Epithelial cell of prostate (primary cell): ENCODE results near the gene ARMC9.
"Not testable (repeated sequence)": the region's sequence is repeated elsewhere in the genome, so short reads cannot be mapped to it uniquely, and the experiment has no call there.

ENCODE experiments used
- DNase-seq: peaks from one replicate; pipeline ENCODE4 v3.0.0-alpha.2; 2011; ENCODE audit warnings: low read depth, low spot score
- H3K27ac ChIP-seq: fragments of 450-650 bp; 2 replicates; pipeline ENCODE4 v1.5.1; 2017; ENCODE audit warnings: mild to moderate bottlenecking

Gene ARMC9

DNA sequence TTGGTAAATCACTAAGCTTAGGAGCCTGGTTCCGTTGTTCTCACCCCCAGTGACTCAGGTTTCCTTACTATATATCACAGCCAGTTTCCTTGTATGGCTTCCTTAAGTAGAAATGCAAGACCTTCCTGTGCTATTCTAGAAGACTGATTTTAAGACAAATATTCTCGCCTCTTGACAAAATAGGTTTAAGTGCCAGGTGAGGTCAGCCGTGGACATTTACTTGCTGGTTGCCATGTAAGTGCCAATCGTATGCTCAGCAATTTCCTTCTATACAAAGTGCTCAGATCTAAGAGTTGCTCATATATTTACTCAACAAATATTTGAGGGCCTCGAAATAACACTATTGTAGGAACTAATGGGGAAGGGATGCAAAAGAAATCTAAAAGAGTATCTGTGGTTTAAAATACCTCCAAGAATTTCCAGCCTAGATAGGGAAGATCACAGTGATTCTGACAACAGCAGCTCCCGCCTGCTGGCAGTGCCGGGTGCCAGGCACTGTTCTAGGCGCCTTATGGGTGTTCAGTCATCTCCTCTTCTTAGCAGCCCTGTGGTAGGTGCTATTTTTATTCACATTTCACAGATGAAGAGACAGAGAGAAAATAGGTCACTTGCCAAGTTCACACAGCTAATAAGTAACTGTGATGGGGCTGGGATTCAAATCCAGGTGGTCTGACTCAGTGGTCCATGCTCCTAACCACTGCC, 101.7 kb downstream of the ARMC9 start:
- peak; percentile 27 for DNase-seq
- peak overlapping the region; percentile 5 for H3K27ac ChIP-seq

DNA sequence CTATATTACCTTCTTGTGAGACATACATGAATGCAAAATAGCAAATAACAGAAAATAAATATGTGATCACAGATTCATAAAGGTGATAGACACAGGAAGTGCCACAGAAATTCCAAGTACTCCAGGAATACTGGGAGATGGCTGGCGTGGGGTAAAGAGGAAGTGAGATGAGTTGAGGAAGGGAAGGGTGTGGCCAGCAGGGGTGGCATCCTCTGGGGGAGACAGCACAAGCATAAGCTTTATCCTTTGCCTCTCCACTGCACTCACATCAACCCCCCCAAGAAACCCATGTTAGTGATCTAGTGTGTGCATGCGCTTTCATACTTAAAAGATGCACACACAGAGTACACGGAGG, 102.3 kb downstream of the ARMC9 start:
- no peak for DNase-seq
- H3K27ac ChIP-seq: peak overlapping the region; percentile 5

DNA sequence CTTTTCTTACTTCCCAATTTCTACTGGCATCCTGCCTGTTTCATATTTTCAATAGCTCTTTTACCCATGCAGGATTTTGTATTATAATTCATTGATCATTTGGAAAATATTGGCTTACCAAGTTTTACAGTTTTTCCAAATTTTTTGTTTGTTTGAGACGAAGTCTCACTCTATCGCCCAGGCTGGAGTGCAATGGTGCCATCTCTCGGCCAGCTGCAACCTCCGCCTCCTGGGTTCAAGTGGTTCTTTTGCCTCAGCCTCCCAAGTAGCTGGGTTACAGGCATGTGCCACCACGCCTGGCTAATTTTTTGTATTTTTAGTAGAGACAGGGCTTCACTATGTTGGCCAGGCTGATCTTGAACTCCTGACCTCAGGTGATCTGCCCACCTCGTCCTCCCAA, 105.8 kb downstream of the ARMC9 start:
- DNase-seq, H3K27ac ChIP-seq: not testable (repeated sequence)

- no peak for DNase-seq
- H3K27ac ChIP-seq: no peak overlapping the region
Measured at GRCh38 chr2:231305221-231305620, 106.8 kb downstream of the ARMC9 start.

- peak; percentile 33 for DNase-seq
- no peak overlapping the region for H3K27ac ChIP-seq
Measured at GRCh38 chr2:231306791-231307393, 108.5 kb downstream of the ARMC9 start.

- no peak overlapping the region for H3K27ac ChIP-seq
- no peak for DNase-seq
Measured at GRCh38 chr2:231308219-231308618, 109.8 kb downstream of the ARMC9 start.

GRCh38 chr2:231308631-231309428, 110.4 kb downstream of the ARMC9 start:
- H3K27ac ChIP-seq: no peak overlapping the region
- DNase-seq: no peak

DNA sequence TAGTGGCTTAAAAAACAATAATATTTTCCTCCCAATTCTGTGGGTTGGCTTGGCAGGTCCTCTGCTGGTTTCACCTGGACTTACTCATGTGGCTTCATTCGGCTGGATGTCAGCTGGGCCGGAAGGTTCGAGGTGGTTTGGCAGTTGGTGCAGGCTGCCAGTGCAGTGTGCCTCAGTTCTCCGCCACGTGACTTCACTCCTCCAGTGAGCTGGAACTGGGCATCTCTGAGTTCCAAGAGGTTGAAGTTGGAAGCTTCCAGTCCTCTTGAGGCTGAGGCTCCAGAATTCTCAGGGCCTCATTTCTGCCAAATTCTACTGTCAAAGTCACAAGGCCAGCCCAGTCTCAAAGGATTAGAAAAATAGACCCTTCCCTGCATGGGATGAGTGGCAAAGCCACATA, 113.6 kb downstream of the ARMC9 start:
- no peak overlapping the region for H3K27ac ChIP-seq
- no peak for DNase-seq

DNA sequence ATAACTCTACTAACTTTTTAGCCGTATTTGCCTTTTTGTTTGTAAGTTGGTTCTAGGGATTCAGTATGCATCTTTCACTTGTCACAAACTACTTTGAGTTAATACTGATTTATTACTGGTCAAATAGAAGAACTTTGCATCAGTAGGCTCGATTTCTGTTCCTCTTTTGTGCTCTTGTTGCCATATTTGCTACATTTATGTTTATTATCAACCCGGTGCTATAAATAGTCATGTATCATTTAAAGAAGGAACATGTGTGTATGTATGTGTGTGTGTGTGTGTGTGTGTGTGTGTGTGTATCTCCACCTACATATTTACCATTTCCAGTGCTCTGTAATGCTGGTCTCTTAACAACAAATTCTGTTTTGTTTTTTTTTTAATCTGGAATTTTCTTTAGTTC, 117.5 kb downstream of the ARMC9 start:
- no peak for DNase-seq

GRCh38 chr2:231317579-231317978, 119.1 kb downstream of the ARMC9 start:
- H3K27ac ChIP-seq: no peak overlapping the region
- DNase-seq: no peak

More for the DNA sequence above, 117.5 kb downstream of the ARMC9 start:
- no peak overlapping the region for H3K27ac ChIP-seq

DNA sequence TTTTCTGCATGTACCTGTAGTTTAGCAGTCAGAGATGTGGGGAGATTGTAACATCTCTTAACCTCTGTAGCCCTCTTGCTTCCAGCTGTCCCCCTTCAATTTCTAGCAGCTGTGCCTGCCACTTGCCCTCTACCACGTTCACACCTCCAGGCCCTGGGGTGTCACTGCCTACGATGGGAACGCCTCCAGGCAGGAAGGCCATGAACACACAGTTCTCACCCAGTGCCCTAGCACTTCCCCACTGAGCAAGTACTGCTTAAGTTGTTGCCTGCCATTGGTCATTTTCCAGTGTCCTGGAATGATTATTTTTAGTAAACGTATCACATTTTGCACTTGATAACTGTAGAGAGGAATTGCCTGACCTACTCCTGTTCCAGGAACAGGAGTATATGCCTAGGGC, 120.0 kb downstream of the ARMC9 start:
- no peak overlapping the region for H3K27ac ChIP-seq
- DNase-seq: no peak

GRCh38 chr2:231318954-231319353, 120.5 kb downstream of the ARMC9 start:
- H3K27ac ChIP-seq: no peak overlapping the region
- no peak for DNase-seq

- no peak for DNase-seq
- no peak overlapping the region for H3K27ac ChIP-seq
Measured at GRCh38 chr2:231319867-231320266, 121.4 kb downstream of the ARMC9 start.

DNA sequence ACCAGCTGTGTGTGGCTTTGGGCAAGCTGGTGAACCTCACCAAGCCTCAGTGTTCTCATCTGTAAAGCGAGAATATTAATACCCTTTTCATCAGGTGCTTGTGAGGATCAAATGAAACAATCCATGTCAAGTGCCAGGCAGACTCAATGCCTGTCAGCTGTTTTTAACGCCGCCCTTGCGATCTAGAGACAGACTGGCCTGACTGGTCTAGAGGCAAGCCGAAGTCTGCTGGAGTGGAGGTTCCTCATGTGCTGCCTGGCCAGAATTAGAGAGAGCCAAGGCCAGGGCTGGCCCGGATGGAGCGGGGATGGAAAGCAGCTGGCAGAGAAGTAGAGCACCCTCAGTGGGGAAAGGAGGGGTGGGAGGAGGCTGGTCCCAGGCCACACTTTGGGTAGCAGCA, 122.6 kb downstream of the ARMC9 start:
- no peak overlapping the region for H3K27ac ChIP-seq
- DNase-seq: no peak

- no peak for DNase-seq
- no peak overlapping the region for H3K27ac ChIP-seq
Measured at GRCh38 chr2:231321556-231322334, 123.3 kb downstream of the ARMC9 start.

DNA sequence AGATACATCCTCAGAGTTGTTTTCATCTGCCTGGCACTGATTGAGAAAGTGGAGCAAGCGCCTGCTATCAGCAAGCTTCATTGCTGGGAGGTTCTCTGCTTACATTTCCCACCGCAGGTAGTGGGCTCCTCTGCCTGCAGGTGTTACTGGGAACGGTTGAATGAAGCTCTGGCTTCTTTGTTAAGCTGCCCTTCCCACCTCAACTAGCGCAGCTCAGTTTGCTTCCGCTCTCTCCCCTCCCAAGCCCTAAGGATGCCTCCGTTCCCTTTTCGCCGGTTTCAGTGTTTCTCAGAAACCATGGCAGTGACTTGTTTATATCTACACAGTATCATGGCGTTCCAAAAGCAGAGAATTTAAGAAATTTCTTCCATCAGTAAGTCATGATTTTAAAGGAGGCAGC, 124.9 kb downstream of the ARMC9 start:
- DNase-seq: no peak
- no peak overlapping the region for H3K27ac ChIP-seq

DNA sequence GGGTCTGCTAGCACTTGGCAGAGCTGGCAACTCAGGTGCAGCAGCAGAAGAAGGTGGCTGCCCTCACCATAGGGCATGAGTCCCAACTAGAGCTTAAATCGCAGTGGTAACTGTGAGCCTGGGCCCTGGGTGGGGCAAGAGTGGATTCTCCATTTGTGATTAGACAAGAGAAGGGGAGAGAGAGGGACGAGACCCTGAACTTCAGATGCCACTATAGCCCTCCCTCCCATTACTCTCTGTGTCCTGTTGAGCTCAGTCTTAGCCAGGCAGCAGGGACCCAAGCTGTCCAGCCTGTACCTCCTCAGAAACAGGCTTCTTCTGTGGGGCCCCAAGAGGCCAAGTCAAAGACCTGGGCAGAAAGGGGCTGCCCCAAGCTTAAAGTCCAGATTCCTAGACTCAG, 127.4 kb downstream of the ARMC9 start:
- DNase-seq: no peak
- H3K27ac ChIP-seq: no peak overlapping the region

- no peak for DNase-seq
- no peak overlapping the region for H3K27ac ChIP-seq
Measured at GRCh38 chr2:231326404-231326803, 128.0 kb downstream of the ARMC9 start.

DNA sequence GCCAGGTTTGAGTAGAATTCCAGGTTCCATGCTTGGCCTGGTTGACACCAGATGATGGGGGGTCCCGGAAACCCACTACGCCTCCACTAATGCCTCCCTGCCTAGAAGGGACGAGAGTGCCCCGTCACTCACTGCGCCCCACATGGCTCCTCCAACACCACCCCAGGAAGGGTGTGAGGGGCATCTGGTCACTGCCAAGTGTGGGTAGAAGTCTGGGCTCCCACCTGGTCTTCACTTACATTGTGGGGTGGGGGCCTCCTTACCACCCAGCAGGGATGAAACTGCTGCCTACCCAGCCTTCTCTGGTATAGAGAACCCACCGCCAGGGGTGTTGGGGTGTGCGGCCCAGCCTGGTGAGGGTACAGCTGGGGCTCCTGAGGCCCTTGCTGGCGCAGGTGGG, 131.9 kb downstream of the ARMC9 start:
- no peak for DNase-seq
- no peak overlapping the region for H3K27ac ChIP-seq

DNA sequence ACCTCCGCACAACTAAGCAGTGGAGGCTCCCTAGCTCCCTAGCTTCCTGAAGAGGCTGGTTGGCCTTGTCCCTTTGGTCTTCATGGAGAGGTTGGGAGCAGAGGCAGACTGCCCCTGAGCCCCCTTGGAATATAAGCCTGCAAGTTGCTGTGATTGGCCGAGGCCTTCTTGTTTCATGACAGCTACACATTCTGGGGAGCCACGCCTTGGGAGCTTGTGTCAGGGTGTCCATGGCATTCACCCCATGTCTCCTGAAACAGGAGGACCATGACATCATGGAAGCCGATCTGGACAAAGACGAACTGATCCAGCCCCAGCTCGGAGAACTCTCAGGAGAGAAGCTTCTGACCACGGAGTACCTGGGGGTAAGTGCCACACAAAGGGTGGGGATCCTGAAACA, 133.1 kb downstream of the ARMC9 start:
- H3K27ac ChIP-seq: no peak overlapping the region
- DNase-seq: no peak

- no peak for DNase-seq
- H3K27ac ChIP-seq: no peak overlapping the region
Measured at GRCh38 chr2:231332388-231332787, 134.0 kb downstream of the ARMC9 start.
